Activated CD4-positive, alpha-beta T cell treated with anti-CD3 and anti-CD28 coated beads for 1 hour (primary cell): ENCODE results near the gene WDR20.

Source experiments
- DNase-seq: peaks from one replicate; pipeline ENCODE4 v3.0.0-alpha.2; 2020

The WDR20 gene

DNA sequence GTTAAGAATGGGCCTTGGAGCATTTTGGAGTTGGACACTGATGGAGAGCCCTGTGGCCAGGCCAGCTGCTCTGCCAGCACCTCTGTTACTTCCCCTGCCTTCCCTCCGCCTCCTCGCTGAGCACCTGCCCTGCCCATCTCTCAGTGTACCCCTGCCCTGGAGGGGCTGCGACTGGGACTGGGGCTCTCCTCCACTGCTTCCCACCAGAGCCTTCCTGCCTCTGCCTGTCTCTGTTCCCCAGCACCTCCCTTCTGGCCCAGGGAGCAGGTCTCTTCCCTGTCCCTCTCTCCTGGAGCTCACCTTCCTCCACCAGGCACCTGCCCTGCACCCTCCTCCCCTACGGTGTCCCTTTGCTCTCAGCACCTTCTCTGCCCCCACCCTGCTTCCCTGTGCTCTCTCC, 62.1 kb downstream of the WDR20 start:
- DNase-seq = no peak

- no peak for DNase-seq
Measured at GRCh38 chr14:102202944-102203343, 63.2 kb downstream of the WDR20 start.

- no peak for DNase-seq
Measured at GRCh38 chr14:102203382-102203781, 63.7 kb downstream of the WDR20 start.

DNA sequence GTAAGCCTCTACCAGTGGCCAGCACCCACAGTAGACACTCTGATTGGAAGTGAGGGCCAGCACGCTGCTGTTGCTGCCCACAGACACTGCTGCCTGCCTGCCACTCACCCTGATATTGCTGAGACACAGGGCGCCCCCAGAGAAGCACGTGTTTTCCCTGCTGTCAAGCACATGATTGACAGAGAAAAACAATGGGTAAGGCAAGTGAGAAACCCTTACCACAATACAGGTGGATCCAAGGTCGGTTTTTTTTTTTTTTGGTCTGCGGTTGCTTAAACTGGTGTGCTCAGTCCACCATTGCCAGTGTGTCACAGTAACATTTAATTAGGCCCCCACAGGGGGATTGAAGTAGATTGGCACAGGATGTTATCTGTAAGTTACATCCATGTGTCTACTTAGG, 65.9 kb downstream of the WDR20 start:
- no peak for DNase-seq

DNA sequence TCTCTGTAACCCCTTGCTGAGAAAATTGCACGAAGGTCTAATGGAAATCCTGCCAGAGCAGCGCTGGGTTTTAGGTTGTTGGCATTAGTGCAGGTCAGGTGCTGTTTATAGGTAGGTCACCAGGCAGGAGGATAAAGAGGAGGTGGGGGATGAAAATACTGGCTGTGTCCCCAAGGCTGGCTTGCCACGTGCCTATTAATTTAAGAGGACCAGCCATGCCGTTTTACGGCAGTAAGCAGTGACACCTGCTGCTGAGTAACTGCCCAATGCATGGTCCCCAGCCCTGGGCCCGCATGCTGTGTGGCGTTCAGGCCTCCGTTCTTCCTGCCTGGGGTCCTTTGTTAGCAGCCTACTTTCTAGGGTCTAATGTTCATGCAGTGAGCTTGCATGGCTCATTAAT, 67.2 kb downstream of the WDR20 start:
- DNase-seq = no peak

- DNase-seq = no peak
Measured at GRCh38 chr14:102207831-102208365, 68.2 kb downstream of the WDR20 start.

- no peak for DNase-seq
Measured at GRCh38 chr14:102208741-102209140, 69.0 kb downstream of the WDR20 start.

DNA sequence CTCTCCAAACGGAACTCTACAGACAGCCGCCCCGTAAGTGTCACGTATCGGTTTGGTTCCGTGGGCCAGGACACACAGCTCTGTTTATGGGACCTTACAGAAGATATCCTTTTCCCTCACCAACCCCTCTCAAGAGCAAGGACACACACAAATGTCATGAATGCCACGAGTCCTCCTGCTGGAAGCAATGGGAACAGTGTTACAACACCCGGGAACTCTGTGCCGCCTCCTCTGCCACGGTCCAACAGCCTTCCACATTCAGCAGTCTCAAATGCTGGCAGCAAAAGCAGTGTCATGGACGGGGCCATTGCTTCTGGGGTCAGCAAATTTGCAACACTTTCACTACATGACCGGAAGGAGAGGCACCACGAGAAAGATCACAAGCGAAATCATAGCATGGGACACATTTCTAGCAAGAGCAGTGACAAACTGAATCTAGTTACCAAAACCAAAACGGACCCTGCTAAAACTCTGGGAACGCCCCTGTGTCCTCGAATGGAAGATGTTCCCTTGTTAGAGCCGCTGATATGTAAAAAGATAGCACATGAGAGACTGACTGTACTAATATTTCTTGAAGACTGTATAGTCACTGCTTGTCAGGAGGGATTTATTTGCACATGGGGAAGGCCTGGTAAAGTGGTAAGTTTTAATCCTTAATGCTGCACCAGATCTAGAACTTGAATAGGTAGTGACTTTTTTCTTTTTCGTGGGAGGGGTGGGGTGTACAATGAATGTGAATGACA, 69.7 kb downstream of the WDR20 start:
- no peak for DNase-seq

DNA sequence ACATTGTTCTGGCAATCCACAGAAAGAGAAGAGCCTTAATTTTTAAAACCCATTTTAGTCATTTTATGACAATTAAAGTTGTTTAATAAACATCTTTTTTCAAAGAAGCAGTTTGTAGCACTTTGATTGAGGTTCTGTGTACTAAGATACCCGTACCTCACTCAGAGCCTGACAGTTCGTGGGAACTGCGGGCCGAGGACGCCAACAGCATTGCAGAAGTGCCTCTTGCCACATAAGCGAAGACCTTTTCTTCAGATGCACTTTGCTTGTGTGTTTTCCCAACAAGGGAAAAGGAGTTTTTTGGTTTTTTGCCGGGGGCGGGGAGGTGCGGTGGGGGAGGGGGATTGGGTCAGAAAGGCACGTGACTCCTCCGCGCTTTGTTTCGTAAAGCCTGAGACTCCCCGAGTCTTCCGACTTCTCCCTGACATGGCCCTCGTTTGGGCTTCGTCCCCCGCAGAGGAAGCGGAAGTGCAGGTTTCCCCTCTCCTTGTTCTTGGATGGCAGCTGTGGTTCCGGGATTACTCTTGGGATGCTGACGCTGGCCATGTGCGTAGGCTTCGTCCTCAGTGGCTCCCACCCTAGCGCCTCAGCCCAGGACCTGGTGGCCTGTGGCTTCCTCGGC, 70.8 kb downstream of the WDR20 start:
- DNase-seq = no peak

GRCh38 chr14:102211240-102211639, 71.5 kb downstream of the WDR20 start:
- DNase-seq = no peak

GRCh38 chr14:102212356-102212755, 72.7 kb downstream of the WDR20 start:
- DNase-seq = no peak

DNA sequence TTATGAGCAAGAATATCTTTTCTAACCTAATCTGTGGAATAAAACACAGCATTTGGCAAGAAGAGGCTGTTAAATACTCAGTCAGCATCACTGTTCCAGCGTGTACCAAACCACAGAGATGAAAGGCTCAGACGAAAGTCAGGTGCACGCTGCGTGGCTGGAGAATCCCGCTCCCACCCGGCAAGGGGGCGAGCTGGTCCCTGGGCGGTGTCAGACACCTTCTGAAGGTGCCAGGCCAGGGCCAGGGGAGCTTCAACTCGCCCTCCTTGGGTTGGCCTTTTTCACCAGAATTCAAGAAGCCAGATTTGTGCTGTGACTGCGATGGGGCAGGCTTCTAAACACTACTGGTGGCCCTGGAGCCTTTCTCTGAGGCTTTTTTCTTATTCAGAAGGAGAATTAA, 73.1 kb downstream of the WDR20 start:
- no peak for DNase-seq

- DNase-seq = no peak
Measured at GRCh38 chr14:102213470-102213869, 73.8 kb downstream of the WDR20 start.

DNA sequence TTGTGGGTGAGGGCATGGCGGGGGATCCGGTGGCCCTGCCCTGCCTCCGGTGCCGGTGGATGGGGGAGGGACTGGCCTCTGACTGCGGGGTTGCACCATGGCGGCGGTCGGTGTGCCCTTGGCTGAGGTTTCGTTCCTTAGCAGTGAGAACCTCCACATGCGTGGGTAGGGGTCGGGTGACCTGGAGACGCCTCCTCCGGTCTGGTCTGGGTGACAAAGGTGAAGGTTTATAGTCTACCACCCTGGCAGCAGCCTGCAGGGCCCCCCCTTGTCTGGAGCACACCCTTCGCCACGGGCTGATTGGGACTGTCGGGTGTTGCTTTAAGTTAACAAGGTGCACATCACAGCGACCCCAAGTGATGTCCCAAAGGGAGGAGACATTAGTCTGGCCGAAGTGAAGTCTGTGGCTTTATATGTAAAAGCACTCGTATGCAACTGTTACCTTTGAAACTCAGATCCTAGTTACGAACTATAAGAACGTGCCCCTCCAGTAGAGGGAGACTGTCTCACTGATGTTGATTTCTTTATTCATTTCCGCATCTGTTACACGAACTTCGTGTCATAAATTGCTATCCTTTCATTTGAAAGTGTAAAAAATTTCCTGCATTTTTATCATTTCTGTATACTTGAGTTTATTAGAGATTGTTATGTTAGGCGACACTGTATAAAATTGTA, 74.4 kb downstream of the WDR20 start:
- DNase-seq = no peak

DNA sequence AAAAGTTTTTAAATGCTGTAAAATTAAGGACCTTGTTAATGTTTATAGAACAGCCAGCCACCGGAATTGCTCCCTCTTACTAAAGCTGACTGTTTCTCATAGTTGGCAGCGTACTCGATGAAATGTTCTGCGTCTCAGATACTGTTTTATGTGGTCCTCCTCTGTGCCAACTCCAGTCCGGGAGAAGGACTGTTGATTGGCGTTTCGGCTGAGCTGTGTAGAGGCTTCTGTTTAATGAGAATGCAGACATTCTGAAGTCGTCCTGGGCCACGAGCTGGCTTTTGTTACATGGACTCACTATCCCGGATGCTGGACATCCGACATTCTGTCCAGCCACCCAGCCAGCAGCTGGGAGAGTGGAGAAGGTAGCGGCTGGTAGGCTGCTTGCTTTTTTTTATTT, 75.4 kb downstream of the WDR20 start:
- DNase-seq = no peak

DNA sequence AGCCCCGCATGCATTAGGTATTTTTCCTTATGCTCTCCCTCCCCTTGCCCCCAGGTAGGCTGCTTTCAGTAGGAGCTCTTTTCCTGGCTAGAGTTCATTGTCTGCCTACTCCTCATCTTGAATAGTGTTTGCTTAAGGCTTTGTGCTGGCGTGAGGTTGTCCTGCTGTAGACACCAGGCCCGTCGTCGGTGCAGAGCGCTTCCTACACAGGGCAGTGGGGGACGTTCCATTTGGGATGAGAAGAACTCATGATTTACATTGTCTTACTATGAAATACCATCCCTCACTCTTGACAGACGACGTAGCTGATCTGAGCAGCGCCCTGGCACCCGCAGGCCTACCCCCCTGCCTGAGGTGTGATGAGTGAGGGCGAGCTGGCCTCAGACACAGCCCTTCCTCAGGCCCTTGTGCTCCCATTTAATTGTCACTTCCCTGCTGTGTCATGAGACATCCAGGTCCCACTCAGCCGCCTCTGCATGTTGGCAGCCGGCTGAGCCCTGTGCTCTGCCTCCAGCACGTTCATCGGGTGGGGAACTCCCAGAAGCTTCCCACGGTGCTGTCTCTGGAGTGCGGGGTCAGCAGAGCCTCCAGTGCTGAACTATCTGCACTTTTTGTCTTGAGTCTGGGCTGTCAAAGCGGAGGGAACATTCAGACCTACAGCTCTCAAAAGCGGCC, 76.0 kb downstream of the WDR20 start:
- DNase-seq = no peak

DNA sequence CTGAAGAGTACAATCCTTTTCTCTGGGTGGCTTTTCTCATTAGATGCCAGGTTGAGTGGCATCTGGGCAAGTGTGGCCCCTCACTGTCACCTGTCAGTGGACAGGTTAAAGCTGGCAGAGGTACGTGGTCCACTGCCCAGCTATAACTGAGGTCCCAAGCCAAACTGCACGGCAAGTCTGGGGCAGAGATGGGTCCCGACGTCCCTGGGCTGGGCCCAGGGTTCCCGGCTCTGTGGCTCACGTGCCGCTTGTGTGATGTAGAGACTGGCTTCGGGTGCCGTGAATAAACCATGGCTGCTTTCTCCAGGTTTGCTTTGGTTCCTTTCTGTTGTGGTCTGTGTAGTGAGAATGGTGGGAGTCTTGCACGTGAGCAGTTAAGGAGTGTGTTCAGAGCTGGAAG, 77.7 kb downstream of the WDR20 start:
- no peak for DNase-seq

DNA sequence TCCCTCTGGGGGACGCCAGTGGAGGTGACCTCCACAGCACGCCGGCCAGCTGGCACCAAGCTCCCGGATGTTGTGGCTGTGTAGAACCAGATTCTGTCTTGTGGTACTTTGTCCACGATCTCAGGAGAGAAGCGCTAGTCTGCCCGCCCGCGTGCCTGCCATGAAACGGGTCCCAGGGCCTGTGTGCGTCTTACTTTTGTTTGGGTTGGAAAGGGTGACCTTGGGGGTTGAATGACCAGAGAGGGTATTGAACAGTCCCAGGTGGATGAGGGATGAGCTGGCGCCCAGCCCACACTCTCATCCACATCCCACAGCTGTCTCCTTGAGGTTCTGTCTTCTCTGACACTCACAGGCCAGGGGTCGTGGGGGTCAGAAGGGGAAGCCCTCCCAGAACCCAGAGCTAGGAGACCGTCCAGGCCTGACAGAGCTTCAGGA, 78.3 kb downstream of the WDR20 start:
- no peak for DNase-seq

DNA sequence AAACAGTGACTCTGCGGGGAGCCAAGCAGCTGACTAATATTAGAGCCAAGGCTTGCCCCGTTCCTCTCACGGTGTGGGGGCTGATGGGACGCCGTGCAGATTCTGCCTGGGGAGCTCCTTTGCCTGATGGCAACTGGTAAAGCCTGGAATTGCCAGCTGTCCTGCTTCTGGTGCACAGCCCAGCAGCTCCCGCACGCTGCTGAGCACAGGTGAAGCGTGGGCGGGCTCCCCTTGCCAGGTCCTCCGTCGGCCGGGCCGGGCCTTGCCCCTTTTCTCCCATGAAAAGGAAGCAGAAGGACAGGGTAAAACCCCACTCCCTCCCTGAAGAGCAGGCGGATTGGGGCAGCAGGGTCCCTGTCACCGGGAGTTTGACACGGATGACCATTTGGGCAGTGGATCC, 79.0 kb downstream of the WDR20 start:
- DNase-seq = no peak

- DNase-seq = no peak
Measured at GRCh38 chr14:102219316-102219715, 79.6 kb downstream of the WDR20 start.

GRCh38 chr14:102220031-102220430, 80.3 kb downstream of the WDR20 start:
- no peak for DNase-seq

GRCh38 chr14:102221026-102221425, 81.3 kb downstream of the WDR20 start:
- no peak for DNase-seq

DNA sequence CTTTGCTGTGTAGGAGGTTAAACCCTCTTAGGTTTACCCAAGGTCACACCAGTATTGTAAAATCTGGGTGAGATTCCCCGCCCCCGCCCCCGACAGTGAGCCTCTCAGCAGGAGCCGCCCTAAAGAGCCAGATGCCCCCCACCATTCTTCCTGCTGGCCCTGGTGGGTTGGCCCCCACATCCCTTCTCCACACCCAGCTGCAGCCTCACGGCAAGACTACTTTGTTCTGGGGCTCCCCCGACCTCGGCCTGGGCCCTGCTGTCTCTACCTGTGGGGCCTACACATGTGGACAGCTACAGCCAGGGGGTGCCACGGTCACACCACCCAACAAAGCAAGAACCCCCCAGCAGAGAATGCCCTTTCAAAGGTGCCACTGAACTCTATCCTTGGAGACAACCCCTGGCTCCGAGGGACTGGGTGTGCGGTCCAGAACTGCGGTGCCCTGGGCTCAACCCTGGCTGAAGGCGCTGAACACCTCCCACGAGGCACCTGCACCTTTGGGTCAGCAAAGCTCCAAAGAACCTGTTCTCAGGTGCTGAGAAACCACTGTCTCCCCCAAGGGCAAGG, 82.4 kb downstream of the WDR20 start:
- no peak for DNase-seq
